ENCODE results near the gene SELPLG.
A peak's percentile ranks its signal among the peaks of the same experiment; 100 is the strongest.
"Not testable (repeated sequence)": the region's sequence is repeated elsewhere in the genome, so short reads cannot be mapped to it uniquely, and the experiment has no call there.

SELPLG gene

DNA sequence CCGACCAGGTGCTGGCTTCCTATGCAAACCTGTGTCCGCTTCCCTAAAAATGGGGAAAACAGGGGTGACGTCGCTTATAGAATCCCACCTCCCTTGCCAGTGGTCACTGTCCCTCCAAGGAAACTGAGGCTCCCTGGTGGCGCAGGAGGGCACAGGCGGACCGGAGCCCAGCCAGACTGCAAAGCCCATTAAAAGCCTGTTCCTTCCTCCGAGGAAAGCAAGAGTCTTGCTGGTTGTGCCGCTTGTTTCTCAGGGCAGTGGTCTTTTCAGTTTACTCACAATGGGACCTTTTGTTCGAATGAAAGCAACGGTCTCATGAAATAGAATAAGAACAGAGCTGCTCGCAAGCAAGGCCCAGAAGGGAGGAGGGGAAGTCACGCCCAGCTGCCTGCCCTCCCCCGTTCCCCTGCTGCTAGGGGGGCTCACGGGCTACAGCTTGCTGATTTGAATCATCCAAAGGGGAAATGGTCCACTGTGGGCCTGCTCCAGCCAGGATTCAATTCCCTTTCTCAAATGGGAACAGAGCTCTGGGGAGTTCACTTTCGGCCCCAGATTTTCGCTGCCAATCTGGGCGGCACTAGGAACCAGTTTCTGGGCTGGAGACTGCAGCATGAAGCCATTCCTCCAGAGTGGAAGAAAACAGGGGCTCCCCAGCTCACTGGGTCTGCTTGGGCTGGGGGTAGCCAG, 4.6 kb upstream of the SELPLG start:
- DNase-seq: no peak

DNA sequence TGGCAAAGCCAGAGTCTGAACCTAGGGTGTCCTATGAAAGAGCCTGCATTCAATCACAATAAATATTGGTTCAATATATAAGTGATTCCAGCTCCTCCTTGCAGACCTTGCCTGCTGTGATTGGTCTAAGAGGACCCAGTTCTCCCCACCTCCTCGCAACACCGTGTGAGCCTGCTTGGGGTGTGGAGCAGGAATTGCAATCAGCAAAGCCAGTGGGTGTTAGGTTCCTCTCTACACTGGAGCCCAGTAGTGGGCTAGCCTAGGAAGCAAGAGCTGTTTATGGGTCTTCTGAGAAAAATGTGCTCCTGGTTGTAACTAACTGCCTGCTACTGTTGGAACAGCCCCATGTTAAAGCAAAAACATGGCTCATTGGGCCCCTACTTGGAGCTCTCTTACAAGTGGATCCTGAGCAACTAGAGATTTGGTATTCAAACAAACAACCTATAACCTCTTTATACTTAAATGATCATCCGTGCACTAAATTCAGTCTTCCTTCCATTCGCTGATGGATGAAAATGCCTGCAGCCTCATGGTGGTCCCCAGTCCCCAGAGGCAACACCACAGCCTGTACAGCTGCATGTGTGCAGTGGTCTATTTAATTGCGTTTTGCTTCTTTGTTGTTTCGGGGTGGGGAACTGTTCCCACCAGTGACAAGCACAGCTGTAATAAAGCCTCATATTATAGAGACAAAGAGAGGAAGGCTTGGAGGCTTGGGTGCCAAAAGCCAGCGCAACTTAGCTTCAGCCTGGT, 3.7 kb upstream of the SELPLG start:
- DNase-seq: no peak

DNA sequence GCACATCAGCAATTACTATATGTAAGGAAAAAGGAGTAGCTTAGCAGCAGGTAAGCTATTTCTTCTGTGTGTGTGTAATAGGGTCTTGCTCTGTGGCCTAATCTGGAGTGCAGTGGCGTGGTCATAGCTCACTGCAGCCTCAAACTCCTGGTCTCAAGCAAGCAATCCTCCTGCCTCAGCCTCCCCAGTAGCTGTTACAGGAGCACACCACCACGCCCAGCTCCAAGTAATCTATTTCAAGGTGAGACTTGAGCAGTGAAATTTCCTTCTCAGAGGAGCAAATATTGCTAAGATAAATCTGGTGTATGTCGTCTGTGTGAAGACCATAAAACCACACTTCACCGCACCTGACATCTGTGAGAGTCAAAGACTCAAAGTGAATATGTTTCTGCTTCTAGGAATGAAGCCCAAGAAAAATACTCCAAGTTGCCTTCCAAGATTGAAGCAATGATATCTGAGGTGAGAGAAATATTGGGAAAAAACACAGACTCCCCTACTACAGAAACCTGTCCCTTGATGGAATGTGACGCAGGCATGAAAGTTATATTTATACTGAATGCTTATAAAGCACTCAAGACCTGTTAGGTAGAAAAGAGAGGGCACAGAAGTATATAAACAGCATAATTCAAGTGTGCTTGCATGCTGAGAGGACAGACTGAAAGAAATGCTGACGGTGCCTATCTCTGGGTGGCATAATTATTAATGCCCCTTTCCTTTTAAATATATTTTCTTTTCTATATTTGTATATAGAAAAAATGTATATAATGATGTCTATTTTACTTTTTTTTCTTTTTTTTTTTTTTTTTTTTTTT, 2.5 kb upstream of the SELPLG start:
- no peak for DNase-seq

DNA sequence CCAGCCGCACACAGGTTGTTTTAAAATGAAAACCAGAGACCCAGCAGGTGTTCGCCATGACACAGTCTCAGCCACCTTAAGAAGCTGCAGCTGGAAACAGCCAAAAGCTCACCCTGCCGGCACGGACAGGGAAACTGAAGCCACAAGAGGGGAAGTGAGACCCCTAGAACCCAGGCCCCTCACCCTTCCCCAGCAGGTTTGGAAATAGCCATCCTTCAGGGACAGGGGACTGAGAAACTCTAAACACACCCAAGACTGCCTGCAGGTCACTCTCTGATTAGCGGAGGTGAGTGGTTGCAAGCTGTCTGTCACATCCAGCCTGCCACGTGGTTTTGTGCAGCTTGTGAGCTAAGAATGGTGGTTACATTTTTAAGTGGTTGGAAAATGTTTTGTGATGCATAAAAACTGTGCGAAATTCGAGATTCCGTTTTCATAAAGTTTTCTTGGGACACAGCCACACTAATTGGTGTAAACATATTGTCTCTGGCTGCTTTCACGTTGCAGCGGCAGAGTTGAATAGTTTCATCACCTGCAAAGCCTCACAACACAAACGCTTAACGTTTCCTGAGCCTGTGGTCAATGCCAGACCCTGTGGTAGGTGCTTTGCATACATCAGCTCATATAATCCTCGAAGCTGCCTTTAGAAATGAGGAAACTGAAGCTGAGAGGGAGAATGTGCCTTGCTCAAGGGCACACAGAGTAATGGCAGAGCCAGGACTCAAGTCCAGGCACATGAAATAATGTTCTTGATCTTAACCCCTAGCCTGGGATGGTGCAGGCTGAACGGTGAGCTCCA, 1.7 kb upstream of the SELPLG start:
- DNase-seq: peak; percentile 96

DNA sequence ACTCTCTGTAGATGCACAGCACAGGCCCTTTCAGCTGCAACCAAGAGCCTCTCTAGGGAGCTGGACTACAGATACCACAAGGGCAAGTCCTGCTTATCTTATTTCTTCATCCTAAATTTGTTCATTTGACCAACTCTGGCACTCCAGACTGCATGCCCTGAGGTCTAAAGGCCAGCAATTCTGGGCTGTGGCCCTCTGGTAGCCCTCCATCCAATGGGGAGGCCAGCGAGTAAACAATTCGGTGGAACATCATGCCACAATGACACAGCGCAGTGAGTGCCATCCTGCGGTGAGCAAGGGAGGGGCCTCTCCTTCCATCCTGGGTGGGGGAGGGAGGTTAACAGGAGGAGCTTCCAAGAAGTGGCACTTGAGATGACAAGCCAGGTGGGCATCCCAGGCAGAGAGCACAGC, 652 bp upstream of the SELPLG start:
- DNase-seq: peak; percentile 88

DNA sequence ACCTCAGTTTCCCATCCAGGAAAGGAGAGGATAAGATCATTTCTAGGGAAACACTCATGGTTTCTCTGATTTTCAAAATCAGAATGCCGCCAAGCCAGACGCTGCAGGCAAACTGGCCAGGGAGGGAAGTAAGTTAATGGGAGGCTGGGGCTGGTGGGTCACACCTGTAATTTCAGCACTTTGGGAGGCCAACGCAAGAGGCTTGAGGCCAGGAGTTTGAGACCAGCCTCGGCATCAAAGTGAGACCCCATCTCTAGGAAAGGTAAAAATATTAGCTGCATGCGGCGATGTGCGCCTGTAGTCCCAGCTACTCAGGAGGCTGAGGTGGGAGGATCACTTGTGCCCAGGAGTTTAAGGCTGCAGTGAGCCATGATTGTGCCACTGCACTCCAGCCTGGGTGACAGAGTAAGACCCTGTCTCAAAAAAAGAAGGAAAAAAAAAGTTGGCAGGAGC, 587 bp downstream of the SELPLG start:
- DNase-seq: no peak

DNA sequence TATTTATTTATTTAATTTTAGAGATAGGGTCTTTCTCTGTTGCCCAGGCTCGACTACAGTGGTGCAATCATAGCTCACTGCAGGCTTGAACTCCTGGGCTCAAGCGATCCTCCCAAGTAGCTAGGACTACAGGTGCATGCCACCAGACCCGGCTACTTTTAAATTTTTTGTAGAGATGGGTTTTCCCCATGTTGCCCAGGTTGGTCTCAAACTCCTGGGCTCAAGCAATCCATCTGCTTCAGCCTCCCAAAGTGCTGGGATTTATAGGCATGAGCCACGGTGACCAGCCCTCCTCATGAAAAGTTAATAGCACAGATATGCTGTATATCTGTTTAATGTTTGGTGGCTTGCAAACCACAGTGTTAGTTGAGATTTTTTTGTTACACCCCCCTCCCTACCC, 2.4 kb downstream of the SELPLG start:
- not testable (repeated sequence) for DNase-seq

DNA sequence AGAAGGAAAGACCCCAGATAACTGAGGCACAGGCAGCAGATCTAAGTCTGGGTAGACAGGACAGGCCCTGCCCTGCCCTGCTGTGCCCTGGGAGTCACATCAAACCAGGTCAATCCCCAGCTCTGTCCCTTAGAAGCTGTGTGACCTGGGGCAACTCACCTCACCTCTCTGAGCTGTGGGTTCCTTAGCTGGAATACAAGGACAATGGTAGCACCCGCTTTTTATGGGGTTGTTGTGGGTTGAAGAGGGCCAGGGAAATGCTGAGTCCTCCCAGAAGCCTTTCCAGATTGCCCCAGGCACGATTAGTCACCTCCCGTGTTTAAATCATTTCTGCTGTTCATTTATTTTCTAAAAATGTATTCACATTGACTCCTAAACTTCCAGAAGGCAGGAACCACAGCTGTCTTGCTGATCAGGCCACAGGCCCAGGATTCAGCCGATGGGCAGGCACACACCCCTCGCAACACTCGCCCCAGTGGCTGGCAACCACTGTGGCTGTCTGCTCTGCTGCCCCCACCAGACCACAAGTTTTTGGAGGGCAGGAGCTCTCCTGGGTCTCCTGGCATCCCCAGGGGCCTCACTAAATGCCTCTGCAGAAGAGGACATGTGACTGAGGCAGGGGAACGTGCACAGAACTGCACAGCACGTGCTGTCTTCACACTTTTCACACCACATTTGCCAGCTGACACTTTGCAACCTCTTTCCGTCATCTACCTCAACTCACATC, 3.0 kb downstream of the SELPLG start:
- DNase-seq: peak; percentile 89

DNA sequence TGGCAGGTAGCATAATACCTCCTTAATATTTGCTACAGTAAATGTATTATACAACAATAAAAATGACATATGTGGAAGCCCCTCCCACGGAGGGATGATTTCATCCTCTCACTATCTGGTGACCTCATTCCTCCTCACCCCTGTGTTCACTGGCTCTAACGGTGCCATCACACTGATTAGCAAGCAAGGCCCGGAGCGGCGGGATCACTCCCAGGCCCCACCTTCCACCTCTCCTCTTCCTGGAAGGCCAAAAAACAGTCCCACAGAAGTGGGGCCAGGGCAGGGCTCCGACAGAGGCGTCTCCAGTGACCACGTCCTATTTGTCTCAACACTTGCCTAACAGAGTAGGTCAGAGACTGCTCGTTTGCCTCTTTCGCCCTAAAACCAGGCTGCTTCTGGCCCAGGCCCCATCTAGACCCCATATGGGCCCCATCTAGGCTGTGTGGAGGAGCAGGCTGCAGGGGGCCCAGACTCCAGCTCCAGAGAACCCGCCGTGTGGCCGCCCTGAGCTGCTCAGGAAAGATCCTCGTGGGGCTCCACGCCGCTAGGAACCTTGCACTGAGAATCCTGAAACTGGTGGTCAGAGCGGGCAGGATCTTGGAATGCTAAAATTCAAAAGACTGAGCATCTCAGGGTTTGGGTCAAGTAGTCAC, 3.7 kb downstream of the SELPLG start:
- peak; percentile 68 for DNase-seq

DNA sequence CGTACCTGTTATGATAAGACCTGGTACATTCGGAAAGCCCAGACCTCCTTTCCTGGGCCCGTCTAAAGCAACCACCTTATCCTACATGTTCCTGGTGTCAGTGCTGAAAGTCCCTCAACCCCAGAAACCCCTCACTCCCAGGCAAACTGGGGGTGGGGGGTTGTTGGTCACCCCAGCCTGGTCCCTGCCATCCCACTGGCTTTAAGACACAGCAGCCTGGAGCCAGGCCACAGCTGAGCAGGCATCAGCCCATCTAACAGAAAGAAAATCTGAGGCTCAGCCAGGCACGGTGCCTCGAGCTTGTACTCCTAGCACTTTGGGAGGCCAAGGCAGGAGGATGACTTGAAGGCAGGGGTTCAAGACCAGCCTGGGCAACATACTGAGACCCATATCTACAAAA, 4.5 kb downstream of the SELPLG start:
- DNase-seq: no peak

DNA sequence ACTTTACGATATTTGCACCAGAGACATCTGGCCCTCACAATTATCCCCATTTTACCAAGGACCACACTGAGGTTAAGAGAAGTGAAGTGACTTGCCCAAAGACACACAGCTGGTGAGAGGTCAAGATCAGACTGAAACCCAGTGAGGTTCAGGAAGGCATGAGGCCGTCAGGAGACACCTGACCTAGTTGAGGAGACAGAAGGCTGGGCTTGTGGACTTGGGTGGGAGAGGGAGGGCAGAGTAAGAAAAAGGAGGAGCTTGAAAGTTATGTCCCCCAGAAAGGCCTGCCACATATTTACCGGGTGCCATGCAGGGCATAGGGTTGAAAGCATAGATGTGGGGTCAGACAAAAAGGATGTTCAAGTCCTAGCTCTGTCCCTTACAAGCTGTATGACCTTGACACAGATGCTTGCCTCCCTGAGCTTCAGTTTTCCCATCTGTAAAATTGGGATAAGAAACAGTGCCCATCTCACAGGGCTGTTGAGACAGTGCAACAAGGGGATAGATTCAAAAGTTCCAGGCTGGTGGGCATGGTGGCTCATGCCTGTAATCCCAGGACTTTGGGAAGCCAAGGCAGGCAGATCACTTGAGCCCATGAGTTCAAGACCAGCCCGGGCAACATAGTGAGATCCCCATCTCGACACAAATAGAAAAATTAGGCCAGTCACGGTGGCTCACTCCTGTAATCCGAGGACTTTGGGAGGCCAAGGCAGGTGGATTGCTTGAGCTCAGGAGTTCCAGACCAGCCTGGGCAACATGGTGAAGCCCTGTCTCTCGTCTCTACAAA, 6.4 kb downstream of the SELPLG start:
- no peak for DNase-seq

DNA sequence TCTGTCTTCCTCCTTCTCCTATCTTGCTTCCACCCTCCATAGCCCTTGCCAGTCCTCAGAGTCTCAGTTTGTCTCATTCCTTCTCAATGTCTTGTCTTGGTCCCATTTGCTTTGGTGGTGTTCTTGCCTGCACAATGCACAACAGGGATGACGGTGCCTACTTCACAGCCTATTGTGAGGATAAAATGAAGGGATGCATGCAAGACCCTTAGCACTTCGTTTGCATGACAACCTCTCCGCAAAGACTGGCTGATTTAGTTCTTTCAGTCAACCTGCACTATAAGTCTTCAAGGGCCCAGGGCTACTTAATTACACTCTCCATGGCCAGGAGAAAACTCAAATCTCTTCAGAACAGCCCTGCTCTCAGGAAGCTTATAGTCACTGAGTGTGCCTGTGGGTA, 8.5 kb downstream of the SELPLG start:
- no peak for DNase-seq

DNA sequence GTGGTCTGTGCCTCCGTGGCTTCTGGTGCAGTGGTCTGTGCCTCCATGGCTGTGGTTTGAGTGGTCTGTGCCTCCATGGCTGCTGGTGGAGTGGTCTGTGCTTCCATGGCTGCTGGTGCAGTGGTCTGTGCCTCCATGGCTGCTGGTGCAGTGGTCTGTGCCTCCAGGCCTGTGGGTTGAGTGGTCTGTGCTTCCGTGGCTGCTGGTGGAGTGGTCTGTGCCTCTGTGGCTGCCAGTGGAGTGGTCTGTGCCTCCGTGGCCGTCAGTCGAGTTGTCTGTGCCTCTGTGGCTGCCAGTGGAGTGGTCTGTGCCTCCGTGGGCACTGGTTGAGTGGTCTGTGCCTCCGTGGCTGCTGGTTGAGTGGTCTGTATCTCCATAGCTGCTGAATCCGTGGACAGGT, 10.1 kb downstream of the SELPLG start:
- no peak for DNase-seq

DNA sequence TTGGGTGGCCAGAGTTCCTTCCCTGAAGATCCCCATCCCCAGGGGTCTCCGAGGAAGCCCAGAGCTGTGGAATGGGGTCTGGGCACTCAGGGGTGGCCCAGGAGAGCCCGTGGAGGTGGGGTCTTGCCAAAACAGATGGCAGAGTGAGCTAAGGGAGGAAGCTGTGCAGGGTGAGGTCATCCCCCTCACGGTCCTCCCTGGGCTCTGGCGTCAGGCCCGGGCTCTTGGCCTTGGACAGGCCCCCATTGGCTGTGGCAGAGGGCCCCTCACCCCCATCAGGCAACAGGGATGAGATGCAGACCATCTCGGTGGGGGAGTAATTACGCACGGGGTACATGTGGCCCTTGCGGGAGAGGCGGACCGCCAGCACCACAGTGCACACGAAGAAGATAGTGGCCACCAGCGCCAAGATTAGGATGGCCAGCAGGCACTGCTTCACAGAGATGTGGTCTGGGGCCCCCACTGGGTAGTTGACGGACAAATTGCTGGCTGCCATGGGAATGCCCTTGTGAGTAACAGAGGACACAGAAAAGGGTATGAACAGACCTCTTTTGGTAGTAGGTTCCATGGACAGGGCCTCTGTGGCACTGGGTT, 10.7 kb downstream of the SELPLG start:
- no peak for DNase-seq

DNA sequence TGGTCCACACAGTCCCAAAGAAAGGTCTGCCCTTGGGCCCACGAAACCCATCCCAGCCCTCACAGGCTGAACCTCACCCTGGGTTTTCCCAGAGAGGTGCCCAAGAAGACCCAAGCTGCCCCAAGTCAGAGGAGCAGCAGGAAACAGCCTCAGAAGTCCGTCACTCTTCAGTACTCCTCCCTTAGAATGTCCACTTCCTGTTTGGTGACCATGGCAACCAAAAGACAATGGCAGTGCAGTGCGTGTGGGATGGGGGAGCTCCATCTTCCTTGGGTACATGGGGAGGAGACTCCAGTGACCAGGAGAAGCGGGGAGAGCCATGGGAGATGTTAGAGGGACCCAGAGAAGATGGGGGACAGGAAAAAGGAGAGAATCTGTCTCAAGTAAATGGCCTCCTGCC, 11.3 kb downstream of the SELPLG start:
- DNase-seq: no peak

DNA sequence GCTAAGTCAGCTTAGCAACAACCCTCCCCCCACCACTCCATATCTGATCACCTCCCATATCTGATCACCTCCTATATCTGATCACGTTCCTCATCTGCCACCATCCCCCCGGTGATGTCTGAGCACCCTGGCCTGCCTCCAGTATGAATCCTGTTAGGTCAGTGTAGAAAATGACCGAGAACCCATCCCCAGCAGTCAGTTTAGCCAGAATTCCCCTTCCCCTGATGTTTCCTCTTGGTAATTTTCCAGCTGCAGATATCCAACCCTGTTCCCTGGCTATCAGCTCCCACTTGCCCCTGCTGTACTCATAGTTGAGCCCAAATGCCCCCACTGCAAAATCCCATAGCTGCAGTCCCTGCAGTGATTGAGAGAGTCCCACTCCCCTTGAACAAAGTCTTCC, 12.5 kb downstream of the SELPLG start:
- no peak for DNase-seq

DNA sequence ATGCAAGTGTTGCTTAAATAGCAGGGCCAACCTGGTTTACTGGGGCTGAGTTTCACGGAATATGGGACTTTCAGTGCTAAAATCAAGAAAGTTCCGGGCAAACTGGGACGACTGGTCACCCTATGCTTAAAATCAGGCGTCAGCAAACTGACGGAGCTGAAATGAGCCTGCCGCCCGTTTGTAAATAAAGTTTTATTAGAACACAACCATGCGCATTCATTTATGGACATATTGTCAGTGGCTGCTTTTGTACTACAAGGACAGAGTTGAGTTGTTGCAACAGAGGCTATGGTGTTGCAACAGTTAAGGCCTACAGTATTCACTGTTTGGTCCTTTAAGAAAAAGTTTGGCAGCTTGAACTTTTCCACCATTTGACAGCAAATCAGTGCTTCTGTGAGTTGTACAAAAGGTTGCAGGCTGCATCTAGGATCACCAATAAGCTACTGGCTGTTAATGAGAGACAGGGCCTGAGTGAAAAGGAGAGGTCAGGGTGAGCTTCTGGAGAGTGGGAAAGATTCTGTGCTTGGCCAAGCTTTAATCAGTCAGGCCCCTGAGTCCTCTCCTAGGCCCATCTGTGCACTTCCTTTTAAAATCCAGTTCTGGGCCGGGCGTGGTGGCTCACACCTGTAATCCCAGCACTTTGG, 13.3 kb downstream of the SELPLG start:
- peak; percentile 40 for DNase-seq

DNA sequence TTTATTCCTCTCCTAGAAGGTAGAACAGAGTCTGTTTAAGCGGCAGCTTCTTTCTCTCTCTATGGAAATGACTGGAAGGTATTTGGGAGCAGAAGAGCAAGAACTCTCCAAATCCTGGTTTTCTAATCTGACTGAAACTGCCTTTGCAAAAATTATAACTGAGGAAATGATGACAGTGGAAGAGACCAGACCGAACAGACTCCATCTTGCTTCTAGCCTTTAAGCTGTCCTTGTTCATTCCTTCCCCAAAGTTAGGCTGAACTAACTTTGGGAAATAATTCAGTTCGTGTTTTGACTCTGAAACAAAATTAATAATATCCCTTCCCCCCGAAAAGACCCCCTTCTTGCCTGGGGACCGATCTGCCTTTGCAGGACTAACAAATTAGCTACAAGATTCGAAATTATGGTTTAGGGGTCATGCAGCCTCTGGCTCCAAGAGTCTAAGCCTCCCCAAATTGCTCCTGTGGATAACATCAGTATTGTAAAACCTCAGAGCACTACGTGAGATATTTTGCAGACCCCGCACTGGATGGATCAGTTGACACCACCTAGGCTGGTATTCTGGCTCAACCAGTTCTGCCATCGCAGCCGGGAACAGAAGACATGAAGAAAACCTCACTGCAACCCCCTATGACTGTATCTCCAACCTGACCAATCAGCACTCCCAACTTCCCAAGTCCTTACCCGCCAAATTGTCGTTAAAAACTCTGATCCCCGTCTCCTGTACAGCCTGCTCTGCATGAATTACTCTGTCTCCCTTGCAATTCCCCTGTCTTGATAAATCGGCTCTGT, 14.1 kb downstream of the SELPLG start:
- no peak for DNase-seq

DNA sequence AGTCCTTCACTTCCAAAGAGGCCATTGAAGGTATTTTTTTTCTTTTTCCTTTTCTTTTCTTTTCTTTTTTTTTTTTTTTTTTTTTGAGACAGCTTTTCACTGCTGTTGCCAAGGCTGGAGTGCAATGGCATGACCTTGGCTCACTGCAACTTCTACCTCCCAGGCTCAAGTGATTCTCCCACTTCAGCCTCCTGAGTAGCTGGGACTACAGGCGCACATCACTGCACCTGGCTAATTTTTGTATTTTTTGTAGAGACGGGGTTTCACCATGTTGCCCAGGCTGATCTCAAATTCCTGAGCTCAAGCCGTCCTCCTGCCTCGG, 14.8 kb downstream of the SELPLG start:
- not testable (repeated sequence) for DNase-seq

All from GF-D8 (cell line).